ENCODE measurements around the gene SDK1.
A peak's percentile ranks its signal among the peaks of the same experiment; 100 is the strongest.

SDK1 gene

DNA sequence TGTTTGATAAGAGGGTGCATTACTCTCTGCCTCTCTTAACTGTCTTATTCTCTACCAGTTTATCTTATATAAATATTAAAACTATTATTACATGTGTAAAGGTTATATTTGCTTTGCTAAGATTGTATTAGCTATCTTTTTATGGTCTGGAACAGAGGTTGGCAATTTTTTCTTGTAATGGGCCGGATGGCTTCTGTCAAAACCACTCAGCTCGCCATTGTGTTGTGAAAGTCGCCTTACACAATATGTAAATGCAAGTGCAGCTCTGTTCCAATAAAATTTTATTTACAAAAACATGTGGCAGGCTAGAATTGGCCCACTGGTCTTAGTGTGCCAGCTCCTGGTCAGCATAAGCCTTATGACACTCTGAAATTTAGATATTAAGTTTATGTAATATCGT is 185.8 kb downstream of the SDK1 start:
- no peak for DNase-seq
- in situ Hi-C loops (cut with HindIII; ENCODE audit: low pct_ligation_motif_present, low pct_unique_long_range_greater_than_20kb, low sequenced_read_pairs): no loop called here

DNA sequence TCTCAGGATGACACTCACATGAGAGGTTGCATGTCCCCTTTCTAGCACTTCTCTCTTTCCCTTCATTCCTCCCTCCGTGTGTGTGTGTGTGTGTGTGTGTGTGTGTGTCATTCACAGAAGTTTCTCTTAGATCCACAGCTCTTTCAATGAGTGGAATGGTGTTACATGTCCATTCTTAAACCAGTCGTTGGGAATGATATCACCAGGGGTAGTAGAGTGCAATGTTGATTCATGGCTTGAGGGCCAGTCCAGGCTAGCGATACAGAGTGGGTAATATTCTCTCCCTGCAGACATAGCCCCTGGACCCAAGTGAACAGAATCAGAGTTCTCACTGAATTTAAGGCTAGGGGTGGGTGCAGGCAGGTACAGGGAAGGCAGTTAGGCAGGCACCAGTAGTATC is 187.8 kb downstream of the SDK1 start:
- no peak for DNase-seq
- in situ Hi-C loops (cut with HindIII; ENCODE audit: low pct_ligation_motif_present, low pct_unique_long_range_greater_than_20kb, low sequenced_read_pairs): no loop called here

DNA sequence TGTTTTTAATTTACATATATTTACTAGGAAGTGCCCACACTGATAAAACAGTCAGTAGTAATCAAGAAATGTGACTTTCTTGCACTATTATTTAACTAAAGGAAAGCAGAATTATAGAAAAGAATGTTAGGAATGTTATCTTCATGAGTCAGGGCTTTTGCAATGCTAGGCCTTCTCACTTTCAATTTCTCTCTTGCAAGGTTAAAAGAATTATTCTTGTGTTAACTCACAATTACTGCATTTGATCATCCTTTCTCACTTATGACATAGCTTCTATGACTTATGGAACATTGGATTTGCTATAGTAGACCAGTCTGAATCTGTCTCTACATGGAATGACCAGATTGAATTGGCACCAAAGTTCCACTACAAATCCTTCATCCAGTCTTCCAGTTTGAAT is 192.4 kb downstream of the SDK1 start:
- DNase-seq: peak; percentile 84
- in situ Hi-C loops (cut with HindIII; ENCODE audit: low pct_ligation_motif_present, low pct_unique_long_range_greater_than_20kb, low sequenced_read_pairs): no loop called here

DNA sequence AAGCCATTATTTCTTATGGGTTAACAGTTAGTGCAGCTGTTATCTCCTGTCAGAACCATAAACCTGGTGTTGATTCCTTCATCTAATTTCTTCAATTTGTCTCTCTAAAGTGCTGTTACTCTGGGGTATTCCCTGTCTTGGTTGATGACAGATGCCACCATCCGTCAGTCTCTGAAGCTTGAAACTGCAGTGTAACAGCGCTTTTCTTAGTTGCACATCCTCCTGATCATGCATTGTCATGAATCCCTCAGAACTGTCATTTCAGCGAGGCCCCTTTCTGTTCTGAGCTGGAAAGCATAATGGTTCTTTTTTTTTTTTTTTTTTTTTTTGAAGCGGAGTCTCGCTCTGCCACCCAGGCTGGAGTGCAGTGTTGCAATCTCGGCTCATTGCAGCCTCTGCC is 193.9 kb downstream of the SDK1 start:
- DNase-seq: no peak
- in situ Hi-C loops (cut with HindIII; ENCODE audit: low pct_ligation_motif_present, low pct_unique_long_range_greater_than_20kb, low sequenced_read_pairs): no loop called here

DNA sequence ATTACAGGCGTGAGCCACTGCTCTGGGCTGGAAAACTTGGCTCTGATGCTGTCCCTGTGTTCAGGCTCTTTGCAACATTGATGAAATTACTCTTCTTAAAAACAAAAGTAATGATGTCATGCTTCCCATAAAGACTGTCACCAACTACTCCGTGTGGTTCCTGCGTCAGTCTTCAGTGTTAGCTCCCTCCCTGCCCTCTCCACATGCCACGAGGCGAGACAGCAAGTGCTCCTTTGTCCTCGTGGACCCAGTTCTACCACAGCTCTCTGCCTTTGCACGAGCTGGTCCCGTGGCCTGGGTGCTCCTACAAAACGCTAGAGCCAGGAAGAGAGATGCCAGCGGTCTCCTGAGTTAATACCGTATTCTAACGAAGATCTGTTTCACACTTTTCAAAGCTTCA is 194.5 kb downstream of the SDK1 start:
- in situ Hi-C loops (cut with HindIII; ENCODE audit: low pct_ligation_motif_present, low pct_unique_long_range_greater_than_20kb, low sequenced_read_pairs): no loop called here
- DNase-seq: no peak

DNA sequence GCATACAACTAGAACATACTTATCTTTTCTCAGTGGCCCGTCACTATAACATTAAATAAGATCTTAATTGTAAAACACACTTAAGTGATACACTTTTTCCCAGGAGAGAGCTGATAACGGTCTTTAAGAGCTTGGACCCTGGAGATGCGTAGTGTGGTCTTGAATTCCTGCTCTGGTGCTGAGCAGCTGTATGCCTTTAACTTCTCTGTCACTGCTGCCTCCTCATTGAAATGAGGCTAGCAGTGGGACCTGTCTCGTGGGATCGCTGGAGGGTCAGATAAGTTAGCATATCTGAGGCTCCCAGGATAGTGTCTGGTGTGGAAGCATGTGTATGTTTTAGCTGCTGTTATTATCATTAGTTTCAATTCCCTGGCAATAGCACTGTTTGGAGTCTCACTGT is 194.9 kb downstream of the SDK1 start:
- in situ Hi-C loops (cut with HindIII; ENCODE audit: low pct_ligation_motif_present, low pct_unique_long_range_greater_than_20kb, low sequenced_read_pairs): no loop called here
- DNase-seq: no peak

DNA sequence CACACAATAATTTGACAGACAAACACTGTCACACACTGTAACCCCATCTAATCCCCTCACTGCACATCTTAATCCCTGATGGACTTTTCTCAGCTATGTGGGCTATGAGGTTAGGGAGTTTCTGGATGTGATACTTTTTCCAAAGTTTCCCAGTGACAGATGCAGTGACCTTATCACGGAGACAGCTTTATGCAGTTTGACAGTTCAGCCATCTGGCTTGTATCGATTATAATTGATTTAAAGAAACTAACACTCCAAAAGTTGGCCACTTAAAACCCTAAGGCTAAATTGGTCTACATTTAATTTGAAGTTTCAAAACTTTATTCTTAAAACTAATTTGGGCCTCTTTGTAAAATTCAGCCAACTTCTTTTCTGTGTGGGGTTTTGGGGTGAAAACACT is 196.7 kb downstream of the SDK1 start:
- DNase-seq: no peak
- in situ Hi-C loops (cut with HindIII; ENCODE audit: low pct_ligation_motif_present, low pct_unique_long_range_greater_than_20kb, low sequenced_read_pairs): no loop called here

DNA sequence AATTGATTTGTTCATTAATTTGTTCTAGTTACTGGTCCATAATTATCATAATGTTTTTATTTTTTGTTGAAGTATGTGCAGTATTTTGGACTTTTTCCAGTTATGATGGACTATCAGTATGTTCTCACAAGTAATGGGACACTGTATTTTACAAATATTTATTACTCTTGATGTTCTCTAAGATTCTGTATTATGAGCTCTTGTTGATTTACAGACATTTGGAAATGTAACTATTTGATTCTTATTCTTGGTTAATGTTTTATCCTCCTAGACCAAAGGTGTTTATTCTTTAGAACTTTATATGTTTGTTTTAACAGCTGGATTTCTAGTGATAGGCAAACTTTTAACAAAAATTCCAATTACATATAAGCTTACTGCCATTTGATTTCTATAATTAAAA is 200.6 kb downstream of the SDK1 start:
- no peak for DNase-seq
- in situ Hi-C loops (cut with HindIII; ENCODE audit: low pct_ligation_motif_present, low pct_unique_long_range_greater_than_20kb, low sequenced_read_pairs): no loop called here

DNA sequence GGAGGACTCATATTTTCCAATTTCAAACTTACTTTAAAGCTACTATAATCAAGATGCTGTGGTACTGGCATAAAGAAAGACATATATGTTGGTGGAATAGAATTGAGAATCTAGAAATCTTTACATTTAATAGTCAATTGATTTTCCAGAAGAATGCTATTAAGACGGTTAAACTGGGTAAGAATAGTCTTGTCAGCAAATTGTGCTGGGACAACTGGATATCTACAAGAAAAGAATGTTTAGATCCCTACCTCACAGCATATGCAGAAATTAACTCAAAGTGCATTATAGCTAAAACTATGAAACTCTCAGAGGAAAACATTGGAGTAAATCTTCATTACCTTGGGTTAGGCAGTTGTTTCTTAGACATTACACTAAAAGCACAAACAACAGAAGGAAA is 203.3 kb downstream of the SDK1 start:
- no peak for DNase-seq
- in situ Hi-C loops (cut with HindIII; ENCODE audit: low pct_ligation_motif_present, low pct_unique_long_range_greater_than_20kb, low sequenced_read_pairs): no loop called here

DNA sequence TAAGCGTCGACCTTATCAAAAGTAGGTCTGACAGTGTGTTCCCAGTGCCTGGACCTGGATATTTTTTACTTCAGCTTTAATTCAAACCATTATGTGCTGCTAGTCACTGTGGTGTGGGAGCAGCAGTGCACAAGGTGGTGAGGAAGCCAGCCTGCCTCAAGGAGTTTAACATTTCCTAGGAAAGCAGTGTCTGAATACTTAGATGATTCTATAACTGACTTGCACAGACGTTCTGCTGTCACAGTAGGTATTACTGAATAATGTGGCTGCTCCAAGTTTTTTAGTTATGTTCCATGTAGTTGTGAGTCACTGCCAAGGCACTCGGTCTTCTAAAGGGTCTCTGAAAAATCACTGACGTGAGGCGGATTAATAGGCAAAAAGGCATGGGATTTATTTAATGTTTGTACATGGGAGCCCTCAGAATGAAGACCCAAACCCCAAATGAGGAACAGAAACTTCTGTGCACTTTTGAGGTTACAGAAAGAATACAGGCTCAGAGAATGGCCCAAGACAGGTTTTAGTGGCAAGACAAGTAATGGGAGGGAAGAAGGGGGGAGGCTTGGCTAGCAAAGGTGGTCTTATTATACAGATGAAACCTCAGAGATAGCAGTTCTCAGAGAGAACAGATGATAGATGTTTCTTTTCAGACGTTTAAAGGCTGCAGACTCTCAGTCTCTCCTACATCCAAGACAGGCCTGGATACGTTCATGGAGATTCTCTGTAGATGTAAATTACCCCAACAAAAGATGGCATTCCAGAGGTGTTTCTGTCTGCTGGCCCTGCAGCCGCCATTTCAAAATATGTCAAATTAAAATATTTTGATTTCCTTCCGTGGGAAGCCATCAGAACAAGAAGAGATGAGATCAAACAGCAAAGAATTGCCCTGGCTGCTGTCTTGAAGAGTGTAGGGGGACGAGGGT is 209.3 kb downstream of the SDK1 start:
- in situ Hi-C loops (cut with HindIII; ENCODE audit: low pct_ligation_motif_present, low pct_unique_long_range_greater_than_20kb, low sequenced_read_pairs): no loop called here
- DNase-seq: no peak

DNA sequence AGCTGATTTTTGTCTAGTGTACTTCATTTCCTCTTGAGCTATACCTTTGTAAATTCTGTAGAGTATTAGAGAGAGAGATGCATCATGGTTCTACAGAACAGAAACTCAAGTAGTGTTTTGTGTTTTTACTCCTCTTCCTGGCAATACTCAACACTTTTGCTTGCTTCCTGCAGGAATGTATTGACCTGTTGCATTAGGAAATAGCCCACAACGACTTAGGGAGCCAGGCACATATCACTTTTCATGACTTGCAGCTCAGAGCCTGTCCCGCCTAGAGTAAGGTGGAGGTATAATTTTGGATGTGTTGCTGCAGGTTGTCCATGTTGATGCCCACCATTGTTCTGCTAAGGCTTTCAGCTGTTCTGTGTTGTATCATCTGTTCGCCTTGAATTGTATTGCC is 216.3 kb downstream of the SDK1 start:
- no peak for DNase-seq
- in situ Hi-C loops (cut with HindIII; ENCODE audit: low pct_ligation_motif_present, low pct_unique_long_range_greater_than_20kb, low sequenced_read_pairs): no loop called here

DNA sequence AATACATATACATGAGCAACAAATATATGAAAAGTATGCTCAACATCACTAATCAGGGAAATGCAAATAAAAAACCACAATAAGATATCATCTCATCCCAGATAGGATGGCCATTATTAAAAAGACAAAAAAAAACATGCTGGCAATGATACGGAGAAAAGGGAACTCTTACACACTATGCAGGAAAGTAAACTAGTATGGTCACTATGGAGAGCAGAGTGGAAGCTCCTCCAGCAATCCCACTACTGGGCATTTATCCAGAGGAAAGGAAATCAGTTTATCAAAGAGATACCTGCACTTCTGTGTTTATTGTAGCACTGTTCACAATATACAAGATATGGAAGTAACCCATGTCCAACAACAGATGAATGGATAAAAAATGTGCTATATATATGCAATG is 217.5 kb downstream of the SDK1 start:
- in situ Hi-C loops (cut with HindIII; ENCODE audit: low pct_ligation_motif_present, low pct_unique_long_range_greater_than_20kb, low sequenced_read_pairs): no loop called here
- DNase-seq: peak; percentile 54

DNA sequence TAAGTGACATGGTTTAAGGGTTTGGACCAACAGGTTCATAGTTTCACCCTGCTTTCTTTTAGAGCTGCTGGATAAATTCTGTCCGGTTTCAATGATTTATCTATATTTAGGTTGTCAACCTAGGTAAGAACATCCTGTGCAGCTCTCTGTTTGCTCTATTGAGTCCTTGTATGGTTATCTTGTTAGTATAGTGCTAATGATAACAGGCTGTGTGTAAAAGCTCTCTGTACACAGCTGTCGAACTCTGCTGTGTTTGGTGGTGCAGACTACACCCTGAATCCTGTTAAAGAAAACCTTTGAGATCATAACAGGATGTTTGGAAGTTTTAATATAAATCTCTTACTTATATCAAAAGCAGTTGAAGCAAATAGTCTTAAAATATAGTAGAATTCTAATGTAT is 219.2 kb downstream of the SDK1 start:
- no peak for DNase-seq
- in situ Hi-C loops (cut with HindIII; ENCODE audit: low pct_ligation_motif_present, low pct_unique_long_range_greater_than_20kb, low sequenced_read_pairs): no loop called here

DNA sequence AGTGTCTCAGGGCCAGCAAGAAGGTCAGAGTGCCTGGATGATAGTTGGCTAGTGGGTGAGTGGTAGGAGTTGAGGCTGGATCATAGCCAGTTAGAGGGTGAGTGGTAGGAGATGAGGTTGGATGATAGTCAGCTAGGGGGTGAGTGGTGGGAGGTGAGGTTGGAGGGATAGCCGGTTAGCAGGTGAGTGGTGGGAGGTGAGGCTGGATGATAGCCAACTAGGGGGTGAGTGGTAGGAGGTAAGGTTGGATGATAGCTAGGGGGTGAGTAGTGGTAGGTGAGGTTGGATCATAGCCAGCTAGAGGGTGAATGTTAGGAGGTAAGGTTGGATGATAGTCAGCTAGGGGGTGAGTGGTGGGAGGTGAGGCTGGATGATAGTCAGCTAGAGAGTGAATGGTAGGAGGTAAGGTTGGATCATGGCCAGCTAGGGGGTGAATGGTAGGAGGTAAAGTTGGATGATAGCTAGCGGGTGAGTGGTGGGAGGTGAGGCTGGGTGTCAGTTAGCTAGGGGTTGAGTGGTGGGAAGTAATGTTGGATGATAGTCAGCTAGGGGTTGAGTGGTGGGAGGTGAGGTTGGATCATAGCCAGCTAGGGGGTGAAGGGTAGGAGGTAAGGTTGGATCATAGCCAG is 226.6 kb downstream of the SDK1 start:
- in situ Hi-C loops (cut with HindIII; ENCODE audit: low pct_ligation_motif_present, low pct_unique_long_range_greater_than_20kb, low sequenced_read_pairs): no loop called here
- no peak for DNase-seq

DNA sequence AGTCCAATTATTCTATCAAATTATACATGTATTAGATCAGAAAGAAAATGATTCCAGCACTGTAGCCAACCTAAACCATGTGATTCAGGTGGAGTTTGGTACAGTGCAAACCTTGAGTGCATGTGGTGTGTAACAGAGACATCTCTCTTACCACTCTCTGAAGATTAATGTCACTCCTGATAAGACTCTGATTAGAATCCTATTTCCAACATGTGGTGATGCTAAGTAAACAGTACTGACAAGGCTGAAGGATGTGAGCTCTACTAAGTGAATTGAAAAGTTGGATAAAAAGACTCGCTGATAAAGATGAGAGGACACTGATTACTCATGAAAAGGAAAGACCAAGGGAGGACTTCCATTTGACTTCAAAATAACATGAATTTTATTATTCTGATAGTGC is 232.0 kb downstream of the SDK1 start:
- in situ Hi-C loops (cut with HindIII; ENCODE audit: low pct_ligation_motif_present, low pct_unique_long_range_greater_than_20kb, low sequenced_read_pairs): no loop called here

DNA sequence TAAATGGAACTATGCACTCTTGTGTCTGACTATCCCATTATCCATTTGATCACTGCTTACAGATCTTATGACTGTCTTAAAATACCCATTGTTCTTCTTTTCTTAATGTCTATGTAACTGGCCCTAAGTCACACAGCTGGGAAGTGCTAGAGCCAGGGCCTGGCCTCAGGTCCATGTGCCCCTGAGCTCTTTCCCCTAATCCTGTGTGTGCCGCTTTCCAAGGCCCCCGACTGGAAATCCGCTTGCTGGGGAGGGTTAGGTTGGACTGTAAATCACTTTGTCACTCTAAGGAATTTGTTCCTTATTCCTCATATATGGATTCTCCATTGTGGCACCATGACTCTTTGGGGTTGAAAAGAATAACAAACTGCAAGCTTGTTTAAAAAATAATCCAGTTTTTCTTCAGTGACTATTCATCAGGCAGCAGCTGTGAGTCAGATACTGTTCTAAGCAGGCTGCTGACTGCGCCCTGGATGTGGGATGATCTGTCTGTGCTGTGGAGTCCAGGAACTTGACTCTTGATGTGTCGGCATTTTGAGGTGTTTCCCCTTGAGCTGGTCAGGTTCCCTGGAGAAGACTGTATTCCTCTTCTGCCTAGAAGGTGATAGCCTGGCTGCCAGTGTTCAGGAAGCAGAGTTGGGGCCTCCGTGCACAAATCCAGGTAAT is 236.3 kb downstream of the SDK1 start:
- peak; percentile 48 for DNase-seq
- in situ Hi-C loops (cut with HindIII; ENCODE audit: low pct_ligation_motif_present, low pct_unique_long_range_greater_than_20kb, low sequenced_read_pairs): no loop called here

More for the DNA sequence above, 232.0 kb downstream of the SDK1 start:
- DNase-seq: no peak

DNA sequence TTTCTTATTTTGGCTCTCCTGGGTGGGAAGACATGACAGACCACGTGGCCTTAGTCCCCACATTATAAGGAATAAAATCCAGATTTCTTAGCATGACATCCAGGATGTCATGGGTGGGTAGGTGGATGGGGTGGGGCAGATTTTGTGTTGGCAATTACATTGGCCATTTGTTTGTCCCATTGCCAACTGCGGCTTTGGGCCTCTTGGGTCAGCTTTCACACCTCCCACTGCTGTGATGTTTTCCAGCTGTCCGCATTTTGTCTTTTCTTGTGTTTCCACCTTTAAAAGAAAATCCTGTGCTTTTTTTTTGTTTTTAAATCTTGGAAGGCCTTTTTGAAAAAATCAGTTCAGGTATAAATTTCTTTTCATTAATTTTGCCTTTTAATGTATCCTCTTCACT is 237.0 kb downstream of the SDK1 start:
- DNase-seq: no peak
- in situ Hi-C loops (cut with HindIII; ENCODE audit: low pct_ligation_motif_present, low pct_unique_long_range_greater_than_20kb, low sequenced_read_pairs): no loop called here

DNA sequence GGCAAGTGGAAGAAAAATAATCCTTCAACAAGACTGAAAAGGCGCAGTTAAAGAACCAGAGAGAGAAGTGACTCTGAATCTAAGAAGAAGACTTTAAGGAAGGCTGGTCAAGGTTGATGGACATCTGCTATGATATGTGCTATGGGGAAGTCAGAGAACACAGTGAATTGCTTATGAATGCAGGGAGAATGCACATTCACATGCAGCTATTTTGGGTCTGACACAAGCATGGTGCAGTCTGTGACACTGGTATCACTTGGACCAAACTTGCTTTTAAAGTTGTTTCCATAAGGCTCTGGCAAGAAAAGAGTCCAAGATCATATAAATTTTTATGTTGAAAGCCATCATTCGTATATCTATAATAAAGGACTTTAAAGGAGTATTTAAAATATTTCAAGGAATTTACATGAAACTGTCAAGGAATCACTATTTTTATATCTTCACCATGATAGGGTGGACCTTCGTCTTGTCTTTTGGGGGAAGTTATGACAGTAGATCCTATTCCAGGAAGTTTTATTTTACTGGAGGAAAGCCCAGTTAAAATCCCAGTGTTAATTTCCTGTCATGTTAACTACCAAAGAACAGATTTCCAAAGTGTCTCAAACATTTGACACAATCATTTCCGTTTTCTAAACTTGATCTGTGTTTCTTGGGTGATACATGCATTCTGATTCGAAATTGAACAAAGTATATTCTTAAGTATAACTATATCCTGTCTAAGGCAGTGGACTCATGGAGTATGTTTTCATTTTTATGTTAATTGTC is 239.6 kb downstream of the SDK1 start:
- no peak for DNase-seq
- in situ Hi-C loops (cut with HindIII; ENCODE audit: low pct_ligation_motif_present, low pct_unique_long_range_greater_than_20kb, low sequenced_read_pairs): no loop called here

DNA sequence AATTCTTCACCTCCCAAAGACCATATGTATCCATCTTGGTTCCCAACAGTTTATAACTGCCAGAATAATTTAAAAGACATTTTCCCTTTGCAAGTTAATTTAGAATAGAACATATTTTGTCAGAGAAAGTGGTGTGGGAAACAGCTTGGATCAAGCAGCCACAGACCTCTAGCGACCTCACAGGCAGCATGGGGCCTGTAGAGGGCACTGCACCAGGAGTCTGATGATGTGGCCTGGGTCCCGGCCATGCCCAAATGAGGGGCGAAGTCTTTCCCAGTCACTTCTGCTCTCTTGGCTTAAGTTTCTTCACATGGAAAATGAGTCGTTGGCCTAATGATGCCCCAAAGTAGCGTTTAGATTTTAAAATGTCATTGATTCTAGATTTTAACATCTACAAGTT is 243.2 kb downstream of the SDK1 start:
- DNase-seq: no peak
- in situ Hi-C loops (cut with HindIII; ENCODE audit: low pct_ligation_motif_present, low pct_unique_long_range_greater_than_20kb, low sequenced_read_pairs): no loop called here

All from ACHN (cell line).